Lower leg skin (tissue), 3 donors: Measurements from ENCODE around the gene PCNX1.
"Not testable (repeated sequence)": the region's sequence is repeated elsewhere in the genome, so short reads cannot be mapped to it uniquely, and the experiment has no call there.

Source experiments
- POLR2A ChIP-seq, 2 donors: fragments of 450-650 bp; IDR thresholded peaks; one replicate each; pipeline ENCODE4 v1.6.1; 2016 to 2017; ENCODE audit warnings: antibody characterized with exemption in 2 of 2, mild to moderate bottlenecking in 1 of 2, moderate library complexity in 1 of 2
- TF ChIP-seq, protein P1 (sequence below), 3 donors: fragments of 450-650 bp; IDR thresholded peaks; one replicate each; pipeline ENCODE4 v1.5.1; 2016; ENCODE audit warnings: antibody characterized with exemption in 3 of 3, mild to moderate bottlenecking in 3 of 3, moderate library complexity in 2 of 3

DNA sequence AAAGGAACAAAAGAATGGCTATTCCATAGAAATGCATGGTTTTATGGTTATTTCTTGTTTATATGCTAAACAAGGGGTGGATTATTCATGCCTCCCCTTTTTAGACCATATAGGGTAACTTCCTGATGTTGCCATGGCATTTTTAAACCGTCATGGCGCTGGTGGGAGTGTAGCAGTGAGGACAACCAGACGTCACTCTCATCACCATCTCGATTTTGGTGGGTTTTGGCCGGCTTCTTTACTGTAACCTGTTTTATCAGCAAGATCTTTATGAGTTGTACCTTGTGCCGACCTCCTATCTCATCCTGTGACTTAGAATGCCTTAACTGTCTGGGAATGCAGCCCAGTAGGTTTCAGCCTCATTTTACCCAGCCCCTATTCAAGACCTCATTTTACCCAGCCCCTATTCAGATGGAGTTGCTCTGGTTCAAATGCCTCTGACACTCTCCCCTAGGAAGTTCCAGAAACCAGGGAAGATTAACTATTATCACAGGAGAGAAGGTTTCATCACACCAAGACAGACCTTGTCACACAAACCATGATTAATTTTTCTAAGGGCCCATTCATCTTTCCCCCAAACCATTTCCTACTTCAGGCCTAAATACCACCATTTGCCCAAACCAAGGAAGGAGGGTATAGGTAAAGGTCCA lies 31.3 kb upstream of the PCNX1 start:
- TF ChIP-seq, protein P1, sequence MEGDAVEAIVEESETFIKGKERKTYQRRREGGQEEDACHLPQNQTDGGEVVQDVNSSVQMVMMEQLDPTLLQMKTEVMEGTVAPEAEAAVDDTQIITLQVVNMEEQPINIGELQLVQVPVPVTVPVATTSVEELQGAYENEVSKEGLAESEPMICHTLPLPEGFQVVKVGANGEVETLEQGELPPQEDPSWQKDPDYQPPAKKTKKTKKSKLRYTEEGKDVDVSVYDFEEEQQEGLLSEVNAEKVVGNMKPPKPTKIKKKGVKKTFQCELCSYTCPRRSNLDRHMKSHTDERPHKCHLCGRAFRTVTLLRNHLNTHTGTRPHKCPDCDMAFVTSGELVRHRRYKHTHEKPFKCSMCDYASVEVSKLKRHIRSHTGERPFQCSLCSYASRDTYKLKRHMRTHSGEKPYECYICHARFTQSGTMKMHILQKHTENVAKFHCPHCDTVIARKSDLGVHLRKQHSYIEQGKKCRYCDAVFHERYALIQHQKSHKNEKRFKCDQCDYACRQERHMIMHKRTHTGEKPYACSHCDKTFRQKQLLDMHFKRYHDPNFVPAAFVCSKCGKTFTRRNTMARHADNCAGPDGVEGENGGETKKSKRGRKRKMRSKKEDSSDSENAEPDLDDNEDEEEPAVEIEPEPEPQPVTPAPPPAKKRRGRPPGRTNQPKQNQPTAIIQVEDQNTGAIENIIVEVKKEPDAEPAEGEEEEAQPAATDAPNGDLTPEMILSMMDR (IDR thresholded peaks at IDR 0.05) = not testable (repeated sequence)
- not testable (repeated sequence) for TF ChIP-seq POLR2A (IDR thresholded peaks at IDR 0.05)
